ENCODE data around the gene ICAM1.

GRCh38 chr19:10270616-10271394 is at the start of gene ICAM1:
- TF ChIP-seq POLR2A (IDR thresholded peaks at IDR 0.05; ENCODE audit: low read depth, low read length) (peak; percentile 97), POU2F2 (IDR thresholded peaks at IDR 0.05; ENCODE audit: low read depth, low read length) (peak; percentile 84), SPI1 (IDR thresholded peaks at IDR 0.05; ENCODE audit: low read depth, low read length) (no peak), POLR2AphosphoS5 (IDR thresholded peaks at IDR 0.05; ENCODE audit: low read depth, low read length) (peak; percentile 94), TAF1 (IDR thresholded peaks at IDR 0.05; ENCODE audit: low read depth, low read length) (peak; percentile 80), PAX5 (IDR thresholded peaks at IDR 0.05; ENCODE audit: insufficient read depth, low read length, severe bottlenecking) (peak; percentile 65)
